ENCODE results near the gene DZIP3.

The DZIP3 gene, protein sequence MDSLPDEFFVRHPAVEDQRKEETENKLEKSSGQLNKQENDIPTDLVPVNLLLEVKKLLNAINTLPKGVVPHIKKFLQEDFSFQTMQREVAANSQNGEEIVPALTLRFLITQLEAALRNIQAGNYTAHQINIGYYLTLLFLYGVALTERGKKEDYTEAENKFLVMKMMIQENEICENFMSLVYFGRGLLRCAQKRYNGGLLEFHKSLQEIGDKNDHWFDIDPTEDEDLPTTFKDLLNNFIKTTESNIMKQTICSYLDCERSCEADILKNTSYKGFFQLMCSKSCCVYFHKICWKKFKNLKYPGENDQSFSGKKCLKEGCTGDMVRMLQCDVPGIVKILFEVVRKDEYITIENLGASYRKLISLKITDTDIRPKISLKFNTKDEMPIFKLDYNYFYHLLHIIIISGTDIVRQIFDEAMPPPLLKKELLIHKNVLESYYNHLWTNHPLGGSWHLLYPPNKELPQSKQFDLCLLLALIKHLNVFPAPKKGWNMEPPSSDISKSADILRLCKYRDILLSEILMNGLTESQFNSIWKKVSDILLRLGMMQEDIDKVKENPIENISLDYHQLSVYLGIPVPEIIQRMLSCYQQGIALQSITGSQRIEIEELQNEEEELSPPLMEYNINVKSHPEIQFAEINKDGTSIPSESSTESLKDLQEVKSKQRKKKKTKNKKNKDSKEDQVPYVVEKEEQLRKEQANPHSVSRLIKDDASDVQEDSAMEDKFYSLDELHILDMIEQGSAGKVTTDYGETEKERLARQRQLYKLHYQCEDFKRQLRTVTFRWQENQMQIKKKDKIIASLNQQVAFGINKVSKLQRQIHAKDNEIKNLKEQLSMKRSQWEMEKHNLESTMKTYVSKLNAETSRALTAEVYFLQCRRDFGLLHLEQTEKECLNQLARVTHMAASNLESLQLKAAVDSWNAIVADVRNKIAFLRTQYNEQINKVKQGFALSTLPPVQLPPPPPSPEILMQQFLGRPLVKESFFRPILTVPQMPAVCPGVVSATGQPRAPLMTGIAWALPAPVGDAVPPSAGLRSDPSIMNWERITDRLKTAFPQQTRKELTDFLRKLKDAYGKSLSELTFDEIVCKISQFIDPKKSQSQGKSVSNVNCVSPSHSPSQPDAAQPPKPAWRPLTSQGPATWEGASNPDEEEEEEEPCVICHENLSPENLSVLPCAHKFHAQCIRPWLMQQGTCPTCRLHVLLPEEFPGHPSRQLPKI

GRCh38 chr3:108589081-108589997 lies at the start of gene DZIP3, which contains the start of gene CIP2A:
Gene DZIP3 (plus strand): TSS chr3:108589722. CDS start chr3:108605407, 15,685 bp downstream.
Gene CIP2A (minus strand): TSS chr3:108589438. CDS start chr3:108589375, 63 bp downstream.
- Histone ChIP-seq H3K9me3 (ENCODE audit: insufficient read depth, low read length) (no peaks in the 10 kb centered on the region), H3K9ac (ENCODE audit: insufficient read length, low read depth) (peak within 1 kb of the TSS; percentile 94), H3K36me3 (ENCODE audit: insufficient read depth, insufficient read length, low read length) (peaks cover 23% of the 10 kb centered on the region), H3K4me3 (ENCODE audit: insufficient read length, low read depth) (peak within 1 kb of the TSS; percentile 93), H3K4me1 (ENCODE audit: insufficient read depth, insufficient read length) (no peaks in the 10 kb centered on the region), H3K27me3 (ENCODE audit: insufficient read depth, insufficient read length) (no peaks in the 10 kb centered on the region)
- peak; percentile 96 for DNase-seq (ENCODE audit: low read depth, low spot score)
- TF ChIP-seq ZNF274 (IDR thresholded peaks at IDR 0.05; ENCODE audit: low read depth, low read length) (no peak), YY1 (IDR thresholded peaks at IDR 0.05; ENCODE audit: insufficient read depth, insufficient read length) (no peak), SUZ12 (IDR thresholded peaks at IDR 0.05; ENCODE audit: extremely low read depth, insufficient read depth, insufficient read length) (no peak)

DNA sequence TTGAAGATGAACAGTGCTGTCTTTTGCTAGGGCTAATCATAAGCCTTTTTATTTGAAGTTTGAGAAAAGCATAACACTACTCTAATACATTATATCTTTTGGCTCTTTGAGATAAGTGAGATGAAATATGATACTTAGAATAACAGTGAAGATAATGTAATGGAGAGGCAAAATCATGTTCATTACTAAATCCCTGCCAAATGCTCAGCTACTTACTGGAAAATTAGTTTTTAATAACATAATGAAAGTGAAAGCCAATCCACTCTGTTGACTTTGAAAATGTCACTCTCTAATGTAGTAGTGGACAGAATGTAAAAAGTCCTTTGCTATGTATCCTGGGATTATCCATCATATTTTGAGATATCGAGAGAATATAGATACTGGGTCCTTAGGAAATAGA lies 43.3 kb upstream of the DZIP3 start:
- Histone ChIP-seq H3K36me3 (ENCODE audit: insufficient read depth, insufficient read length, low read length) (peaks cover 48% of the 10 kb centered on the region), H3K27me3 (ENCODE audit: insufficient read depth, insufficient read length) (no peaks in the 10 kb centered on the region), H3K9me3 (ENCODE audit: insufficient read depth, low read length) (no peaks in the 10 kb centered on the region), H3K4me1 (ENCODE audit: insufficient read depth, insufficient read length) (no peaks in the 10 kb centered on the region), H3K4me3 (ENCODE audit: insufficient read length, low read depth) (no peak overlapping the region), H3K9ac (ENCODE audit: insufficient read length, low read depth) (no peak overlapping the region)
- no peak for DNase-seq (ENCODE audit: low read depth, low spot score)
- TF ChIP-seq ZNF274 (IDR thresholded peaks at IDR 0.05; ENCODE audit: low read depth, low read length), result no peak
- TF ChIP-seq YY1 (IDR thresholded peaks at IDR 0.05; ENCODE audit: insufficient read depth, insufficient read length), result no peak
- TF ChIP-seq SUZ12 (IDR thresholded peaks at IDR 0.05; ENCODE audit: extremely low read depth, insufficient read depth, insufficient read length), result no peak

DNA sequence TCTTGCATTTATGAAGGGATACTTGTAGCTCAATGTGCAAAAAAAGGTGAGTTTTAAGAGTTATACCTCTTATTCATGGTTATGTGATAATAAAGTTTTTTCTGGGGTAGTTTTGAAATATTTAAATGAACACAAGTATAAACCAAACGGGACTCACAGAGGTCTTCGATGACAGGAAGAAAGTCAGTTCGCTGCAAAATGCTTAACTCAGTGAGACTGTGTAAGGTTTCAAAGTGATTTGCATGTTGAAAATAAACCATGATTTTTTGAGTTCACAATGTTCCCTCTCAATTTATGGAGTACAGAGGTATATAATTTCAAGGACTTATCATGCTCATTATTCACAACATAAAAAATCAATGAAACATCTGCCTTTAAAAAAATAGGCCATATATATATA lies 42.8 kb upstream of the DZIP3 start:
- Histone ChIP-seq H3K4me3 (ENCODE audit: insufficient read length, low read depth) (no peak overlapping the region), H3K9ac (ENCODE audit: insufficient read length, low read depth) (no peak overlapping the region), H3K4me1 (ENCODE audit: insufficient read depth, insufficient read length) (no peaks in the 10 kb centered on the region), H3K36me3 (ENCODE audit: insufficient read depth, insufficient read length, low read length) (peaks cover 52% of the 10 kb centered on the region), H3K27me3 (ENCODE audit: insufficient read depth, insufficient read length) (no peaks in the 10 kb centered on the region), H3K9me3 (ENCODE audit: insufficient read depth, low read length) (no peaks in the 10 kb centered on the region)
- DNase-seq (ENCODE audit: low read depth, low spot score), result no peak
- TF ChIP-seq SUZ12 (IDR thresholded peaks at IDR 0.05; ENCODE audit: extremely low read depth, insufficient read depth, insufficient read length), result no peak
- no peak for TF ChIP-seq YY1 (IDR thresholded peaks at IDR 0.05; ENCODE audit: insufficient read depth, insufficient read length)
- no peak for TF ChIP-seq ZNF274 (IDR thresholded peaks at IDR 0.05; ENCODE audit: low read depth, low read length)

- no peak overlapping the region for H3K9ac ChIP-seq (ENCODE audit: insufficient read length, low read depth)
- H3K9me3 ChIP-seq (ENCODE audit: insufficient read depth, low read length), result no peaks in the 10 kb centered on the region
- no peak overlapping the region for H3K4me3 ChIP-seq (ENCODE audit: insufficient read length, low read depth)
- no peak for DNase-seq (ENCODE audit: low read depth, low spot score)
- H3K36me3 ChIP-seq (ENCODE audit: insufficient read depth, insufficient read length, low read length), result peaks cover 65% of the 10 kb centered on the region
- TF ChIP-seq SUZ12 (IDR thresholded peaks at IDR 0.05; ENCODE audit: extremely low read depth, insufficient read depth, insufficient read length) (no peak), ZNF274 (IDR thresholded peaks at IDR 0.05; ENCODE audit: low read depth, low read length) (no peak), YY1 (IDR thresholded peaks at IDR 0.05; ENCODE audit: insufficient read depth, insufficient read length) (no peak)
- H3K4me1 ChIP-seq (ENCODE audit: insufficient read depth, insufficient read length), result no peaks in the 10 kb centered on the region
- H3K27me3 ChIP-seq (ENCODE audit: insufficient read depth, insufficient read length), result no peaks in the 10 kb centered on the region
Observed at GRCh38 chr3:108548304-108548703, 41.2 kb upstream of the DZIP3 start.

DNA sequence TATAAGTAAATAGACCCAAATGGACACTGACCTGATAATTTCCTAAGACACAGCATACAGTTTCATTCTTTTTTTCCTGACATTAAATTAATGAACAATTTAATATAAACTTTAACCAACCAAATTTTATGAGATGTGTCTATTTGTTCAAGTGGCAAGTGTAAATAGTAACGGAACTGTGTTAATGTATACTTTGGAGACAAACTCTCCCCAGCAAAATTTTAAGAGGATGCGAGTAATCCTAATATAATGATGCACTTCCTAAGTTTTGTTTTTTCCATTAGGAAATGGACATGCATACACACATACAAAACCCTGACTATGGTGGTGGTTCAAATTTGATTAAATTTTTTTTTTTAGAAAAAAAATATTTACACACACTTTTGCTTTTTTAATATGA lies 40.6 kb upstream of the DZIP3 start:
- no peak for DNase-seq (ENCODE audit: low read depth, low spot score)
- TF ChIP-seq ZNF274 (IDR thresholded peaks at IDR 0.05; ENCODE audit: low read depth, low read length), result no peak
- no peak for TF ChIP-seq SUZ12 (IDR thresholded peaks at IDR 0.05; ENCODE audit: extremely low read depth, insufficient read depth, insufficient read length)
- no peak for TF ChIP-seq YY1 (IDR thresholded peaks at IDR 0.05; ENCODE audit: insufficient read depth, insufficient read length)
- peaks cover 64% of the 10 kb centered on the region for H3K36me3 ChIP-seq (ENCODE audit: insufficient read depth, insufficient read length, low read length)

More for the DNA sequence above, 40.6 kb upstream of the DZIP3 start:
- H3K4me3 ChIP-seq (ENCODE audit: insufficient read length, low read depth), result no peak overlapping the region
- H3K9ac ChIP-seq (ENCODE audit: insufficient read length, low read depth), result no peak overlapping the region
- no peaks in the 10 kb centered on the region for H3K4me1 ChIP-seq (ENCODE audit: insufficient read depth, insufficient read length)
- H3K9me3 ChIP-seq (ENCODE audit: insufficient read depth, low read length), result no peaks in the 10 kb centered on the region
- no peaks in the 10 kb centered on the region for H3K27me3 ChIP-seq (ENCODE audit: insufficient read depth, insufficient read length)

Data from NT2/D1 (cell line).